GM20000 (cell line): Measurements from ENCODE around the gene FAM240A.

Source experiments
- DNase-seq: peaks from one replicate; pipeline ENCODE4 v3.0.0; 2012; ENCODE audit warnings: low spot score
- TF ChIP-seq, protein P1 (sequence below): IDR thresholded peaks from 2 replicates; pipeline ENCODE4 v1.5.1; 2012; ENCODE audit warnings: mild to moderate bottlenecking, control low read depth; ENCODE audit errors: extremely low read depth, missing control alignments

Gene FAM240A

DNA sequence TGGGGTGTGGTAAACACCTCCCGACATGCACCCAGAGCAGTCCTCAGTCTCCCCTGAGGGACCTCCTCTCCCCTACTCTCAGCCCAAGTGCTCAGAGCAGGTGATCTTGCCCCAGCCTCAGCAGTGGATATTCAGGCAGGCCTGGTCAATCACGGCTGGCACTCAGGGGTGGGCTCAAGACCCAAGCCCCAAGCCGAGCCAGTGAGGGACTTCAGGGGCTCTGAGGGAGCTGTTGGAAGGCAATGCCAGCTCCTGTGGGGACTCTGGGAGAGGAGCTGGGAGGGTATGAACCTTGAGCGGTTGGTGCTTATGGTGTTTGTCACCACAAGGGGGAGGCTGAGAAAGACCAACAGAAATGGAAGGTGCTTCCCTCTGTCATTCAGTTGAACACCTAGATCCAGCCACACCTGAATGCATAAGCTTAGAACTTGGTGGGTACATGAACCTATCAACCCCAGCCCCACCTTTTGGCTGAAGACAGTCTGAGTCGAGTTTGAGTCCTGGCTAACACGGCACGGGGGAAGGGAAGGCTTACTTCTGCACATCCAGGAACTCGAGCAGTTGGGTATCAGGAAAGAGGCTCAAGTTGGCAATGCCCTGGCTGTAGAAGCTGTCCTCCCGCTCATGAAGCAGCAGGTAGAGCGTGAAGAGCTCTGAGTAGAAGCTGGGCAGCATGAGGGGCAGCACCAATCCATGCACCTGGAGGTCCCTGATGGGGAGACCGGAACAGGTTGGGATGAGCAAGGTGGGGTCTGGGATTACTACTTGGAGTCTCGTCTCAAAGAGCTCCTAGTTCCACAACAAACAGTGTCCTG lies 61.9 kb downstream of the FAM240A start:
- DNase-seq, result no peak

DNA sequence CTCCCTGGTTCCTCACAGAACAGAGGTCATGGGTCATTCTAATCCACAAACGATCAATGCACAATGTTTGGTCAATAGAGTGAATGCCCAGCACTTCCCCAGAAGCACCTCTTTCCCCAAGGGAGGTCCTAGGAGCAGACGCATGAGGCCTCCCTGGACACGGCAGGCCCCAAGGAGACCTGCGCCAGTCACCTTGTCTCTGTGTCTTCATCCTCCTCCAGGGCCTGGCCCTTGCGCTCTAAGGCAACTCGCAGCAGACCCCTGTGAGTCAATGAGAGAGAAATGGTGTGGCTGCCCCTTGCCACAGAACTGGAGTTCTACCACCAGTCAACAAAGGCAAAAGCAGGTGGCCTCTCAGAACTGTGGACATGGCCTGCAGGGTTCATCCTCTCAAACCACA lies 63.1 kb downstream of the FAM240A start:
- TF ChIP-seq, protein P1, sequence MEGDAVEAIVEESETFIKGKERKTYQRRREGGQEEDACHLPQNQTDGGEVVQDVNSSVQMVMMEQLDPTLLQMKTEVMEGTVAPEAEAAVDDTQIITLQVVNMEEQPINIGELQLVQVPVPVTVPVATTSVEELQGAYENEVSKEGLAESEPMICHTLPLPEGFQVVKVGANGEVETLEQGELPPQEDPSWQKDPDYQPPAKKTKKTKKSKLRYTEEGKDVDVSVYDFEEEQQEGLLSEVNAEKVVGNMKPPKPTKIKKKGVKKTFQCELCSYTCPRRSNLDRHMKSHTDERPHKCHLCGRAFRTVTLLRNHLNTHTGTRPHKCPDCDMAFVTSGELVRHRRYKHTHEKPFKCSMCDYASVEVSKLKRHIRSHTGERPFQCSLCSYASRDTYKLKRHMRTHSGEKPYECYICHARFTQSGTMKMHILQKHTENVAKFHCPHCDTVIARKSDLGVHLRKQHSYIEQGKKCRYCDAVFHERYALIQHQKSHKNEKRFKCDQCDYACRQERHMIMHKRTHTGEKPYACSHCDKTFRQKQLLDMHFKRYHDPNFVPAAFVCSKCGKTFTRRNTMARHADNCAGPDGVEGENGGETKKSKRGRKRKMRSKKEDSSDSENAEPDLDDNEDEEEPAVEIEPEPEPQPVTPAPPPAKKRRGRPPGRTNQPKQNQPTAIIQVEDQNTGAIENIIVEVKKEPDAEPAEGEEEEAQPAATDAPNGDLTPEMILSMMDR, result no peak
- no peak for DNase-seq

More for the DNA sequence above, 61.9 kb downstream of the FAM240A start:
- TF ChIP-seq, protein P1, result no peak
